Measurements from ENCODE around the gene IVL. TPM values are rescaled to one million over a fixed set of nuclear protein-coding genes. Genes with fewer than 3 reads are reported as not detected.

IVL gene
- polyA plus RNA-seq, 1 donor from 2014 or later = not detected

DNA sequence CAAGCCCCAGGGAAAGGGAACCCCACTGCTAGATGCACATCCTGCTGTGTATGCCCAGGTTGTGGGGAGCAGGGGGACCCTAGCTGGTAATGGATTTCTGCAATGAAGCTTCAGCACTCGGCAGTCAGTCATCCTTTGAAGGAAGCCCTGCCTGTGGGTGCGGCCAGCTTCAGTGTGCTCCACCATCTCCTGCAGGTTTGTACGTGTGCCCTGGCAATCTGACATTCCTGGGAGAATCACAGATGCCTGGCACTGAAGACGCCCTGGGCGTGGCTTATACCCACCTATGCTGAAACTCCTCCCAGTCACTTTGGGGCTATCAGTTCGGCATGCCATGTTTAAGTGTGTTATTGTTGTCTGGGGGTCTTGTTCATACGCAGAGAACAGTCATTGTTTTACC lies 45.4 kb downstream of the IVL start:
- Histone ChIP-seq H3K27me3 (ENCODE audit: insufficient read depth, low read depth, low read length) (no peaks in the 10 kb centered on the region), H3K4me2 (ENCODE audit: low read length) (no peak overlapping the region), H4K20me1 (ENCODE audit: insufficient read depth) (no peaks in the 10 kb centered on the region), H2AFZ (ENCODE audit: low read depth, low read length) (no peak overlapping the region), H3K27ac (ENCODE audit: low read length) (no peak overlapping the region), H3K9ac (ENCODE audit: low read length) (no peak overlapping the region), H3K9me3 (ENCODE audit: low read length) (no peaks in the 10 kb centered on the region), H3F3A (ENCODE audit: insufficient read depth, low read length, poor library complexity, severe bottlenecking) (no peaks in the 10 kb centered on the region), H3K79me2 (replicated peaks; ENCODE audit: insufficient read depth, low read length) (no peaks in the 10 kb centered on the region), H3K36me3 (ENCODE audit: insufficient read depth, low read length) (no peaks in the 10 kb centered on the region), H3K4me3 (ENCODE audit: low read length) (no peak overlapping the region), H3K9me2 (ENCODE audit: insufficient read depth, low read length) (no peaks in the 10 kb centered on the region)
- TF ChIP-seq REST (IDR thresholded peaks at IDR 0.05; ENCODE audit: borderline replicate concordance) (no peak), SMC3 (conservative IDR thresholded peaks at IDR 0.05; ENCODE audit: poor library complexity) (no peak), POLR2AphosphoS5 (IDR thresholded peaks at IDR 0.05) (no peak), EP300 (conservative IDR thresholded peaks at IDR 0.05; ENCODE audit: poor library complexity, severe bottlenecking) (no peak), RAD21 (conservative IDR thresholded peaks at IDR 0.05) (no peak)
- TF ChIP-seq, protein P1, sequence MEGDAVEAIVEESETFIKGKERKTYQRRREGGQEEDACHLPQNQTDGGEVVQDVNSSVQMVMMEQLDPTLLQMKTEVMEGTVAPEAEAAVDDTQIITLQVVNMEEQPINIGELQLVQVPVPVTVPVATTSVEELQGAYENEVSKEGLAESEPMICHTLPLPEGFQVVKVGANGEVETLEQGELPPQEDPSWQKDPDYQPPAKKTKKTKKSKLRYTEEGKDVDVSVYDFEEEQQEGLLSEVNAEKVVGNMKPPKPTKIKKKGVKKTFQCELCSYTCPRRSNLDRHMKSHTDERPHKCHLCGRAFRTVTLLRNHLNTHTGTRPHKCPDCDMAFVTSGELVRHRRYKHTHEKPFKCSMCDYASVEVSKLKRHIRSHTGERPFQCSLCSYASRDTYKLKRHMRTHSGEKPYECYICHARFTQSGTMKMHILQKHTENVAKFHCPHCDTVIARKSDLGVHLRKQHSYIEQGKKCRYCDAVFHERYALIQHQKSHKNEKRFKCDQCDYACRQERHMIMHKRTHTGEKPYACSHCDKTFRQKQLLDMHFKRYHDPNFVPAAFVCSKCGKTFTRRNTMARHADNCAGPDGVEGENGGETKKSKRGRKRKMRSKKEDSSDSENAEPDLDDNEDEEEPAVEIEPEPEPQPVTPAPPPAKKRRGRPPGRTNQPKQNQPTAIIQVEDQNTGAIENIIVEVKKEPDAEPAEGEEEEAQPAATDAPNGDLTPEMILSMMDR (IDR thresholded peaks at IDR 0.05; ENCODE audit: poor library complexity, severe bottlenecking) = no peak

DNA sequence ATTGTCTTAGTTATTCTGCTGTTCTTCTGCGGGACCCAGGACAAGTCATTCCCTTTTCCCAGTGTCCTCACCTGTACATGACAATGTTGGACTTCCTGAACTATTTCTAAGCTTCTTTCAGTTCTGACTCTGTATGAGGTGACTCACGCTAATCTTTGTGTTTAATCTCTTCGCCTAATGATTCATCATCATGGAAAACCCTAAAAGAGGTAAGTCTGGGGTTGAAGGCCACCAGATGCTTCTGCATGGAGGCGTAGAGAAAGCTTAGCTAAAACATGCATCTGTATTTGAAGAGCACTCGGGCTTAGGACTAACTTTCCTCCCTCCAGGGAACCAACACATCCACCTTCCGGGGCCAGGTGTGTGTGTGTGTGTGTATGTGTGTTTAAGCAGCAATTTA lies 46.1 kb downstream of the IVL start:
- Histone ChIP-seq H2AFZ (ENCODE audit: low read depth, low read length) (no peak overlapping the region), H3K9ac (ENCODE audit: low read length) (no peak overlapping the region), H3K27ac (ENCODE audit: low read length) (no peak overlapping the region), H3K27me3 (ENCODE audit: insufficient read depth, low read depth, low read length) (no peaks in the 10 kb centered on the region), H3K36me3 (ENCODE audit: insufficient read depth, low read length) (no peaks in the 10 kb centered on the region), H3K9me2 (ENCODE audit: insufficient read depth, low read length) (no peaks in the 10 kb centered on the region), H4K20me1 (ENCODE audit: insufficient read depth) (no peaks in the 10 kb centered on the region), H3K79me2 (replicated peaks; ENCODE audit: insufficient read depth, low read length) (no peaks in the 10 kb centered on the region), H3F3A (ENCODE audit: insufficient read depth, low read length, poor library complexity, severe bottlenecking) (no peaks in the 10 kb centered on the region), H3K9me3 (ENCODE audit: low read length) (no peaks in the 10 kb centered on the region), H3K4me2 (ENCODE audit: low read length) (no peak overlapping the region), H3K4me3 (ENCODE audit: low read length) (no peak overlapping the region)
- TF ChIP-seq SMC3 (conservative IDR thresholded peaks at IDR 0.05; ENCODE audit: poor library complexity) (no peak), POLR2AphosphoS5 (IDR thresholded peaks at IDR 0.05) (no peak), EP300 (conservative IDR thresholded peaks at IDR 0.05; ENCODE audit: poor library complexity, severe bottlenecking) (no peak), RAD21 (conservative IDR thresholded peaks at IDR 0.05) (no peak), MXI1 (conservative IDR thresholded peaks at IDR 0.05; ENCODE audit: poor library complexity, severe bottlenecking) (no peak), TAF1 (IDR thresholded peaks at IDR 0.05; ENCODE audit: low read depth) (no peak), EZH2 (IDR thresholded peaks at IDR 0.05; ENCODE audit: borderline replicate concordance, insufficient read depth, low read length, poor library complexity, severe bottlenecking) (no peak), REST (IDR thresholded peaks at IDR 0.05; ENCODE audit: borderline replicate concordance) (no peak)
- TF ChIP-seq, protein P1 (IDR thresholded peaks at IDR 0.05; ENCODE audit: poor library complexity, severe bottlenecking) = no peak

Data from neural cell (in vitro differentiated cells).